Ecto neural progenitor cell (in vitro differentiated cells): ENCODE results near the gene COX4I1.

Experiments used
- DNase-seq: peaks from one replicate; pipeline ENCODE4 v3.0.0-alpha.2; 2018; ENCODE audit warnings: low spot score

The COX4I1 gene

GRCh38 chr16:85840801-85841200 is 41.3 kb downstream of the COX4I1 start:
- no peak for DNase-seq

- no peak for DNase-seq
Measured at GRCh38 chr16:85842435-85842834, 42.9 kb downstream of the COX4I1 start.

GRCh38 chr16:85842848-85843247 is 43.4 kb downstream of the COX4I1 start:
- no peak for DNase-seq

- DNase-seq, result no peak
Measured at GRCh38 chr16:85843471-85844168, 44.1 kb downstream of the COX4I1 start.

- DNase-seq, result no peak
Measured at GRCh38 chr16:85844169-85844481, 44.6 kb downstream of the COX4I1 start.

- no peak for DNase-seq
Measured at GRCh38 chr16:85844786-85845185, 45.3 kb downstream of the COX4I1 start.

GRCh38 chr16:85845266-85845665 is 45.8 kb downstream of the COX4I1 start:
- DNase-seq, result no peak

GRCh38 chr16:85846461-85846860 is 47.0 kb downstream of the COX4I1 start:
- no peak for DNase-seq

GRCh38 chr16:85847036-85847435 is 47.5 kb downstream of the COX4I1 start:
- no peak for DNase-seq

GRCh38 chr16:85847681-85848601 is 48.4 kb downstream of the COX4I1 start:
- DNase-seq, result no peak

GRCh38 chr16:85848986-85849385 is 49.5 kb downstream of the COX4I1 start:
- no peak for DNase-seq

GRCh38 chr16:85849388-85849787 is 49.9 kb downstream of the COX4I1 start:
- no peak for DNase-seq

GRCh38 chr16:85850344-85850880 is 50.9 kb downstream of the COX4I1 start:
- DNase-seq, result no peak

- DNase-seq, result no peak
Measured at GRCh38 chr16:85851034-85851785, 51.7 kb downstream of the COX4I1 start.

- no peak for DNase-seq
Measured at GRCh38 chr16:85853547-85854545, 54.4 kb downstream of the COX4I1 start.

GRCh38 chr16:85854935-85855334 is 55.4 kb downstream of the COX4I1 start:
- no peak for DNase-seq

- no peak for DNase-seq
Measured at GRCh38 chr16:85856079-85856478, 56.6 kb downstream of the COX4I1 start.

- DNase-seq, result no peak
Measured at GRCh38 chr16:85856585-85856984, 57.1 kb downstream of the COX4I1 start.
